GM23248 (cell line): ENCODE data around the gene DNAJC17.

Source experiments
- EZH2 ChIP-seq: fragments of 200-600 bp; sonication (generic); IDR thresholded peaks from 2 replicates; pipeline ENCODE4 v1.6.1; 2018; ENCODE audit warnings: antibody characterized with exemption, mild to moderate bottlenecking; ENCODE audit not compliant: insufficient read depth, poor library complexity, severe bottlenecking
- EZH2phosphoT487 ChIP-seq: fragments of 200-600 bp; sonication (generic); IDR thresholded peaks from 2 replicates; pipeline ENCODE4 v1.6.1; 2018; ENCODE audit warnings: antibody characterized with exemption, moderate library complexity, mild to moderate bottlenecking, low read depth; ENCODE audit not compliant: insufficient read depth

GRCh38 chr15:40823572-40824343 lies 16.5 kb upstream of the DNAJC17 start:
- TF ChIP-seq EZH2phosphoT487 (no peak), EZH2 (no peak)
